PFSK-1 (cell line): ENCODE data around the gene TCIRG1.

Experiments
- FOXP2 ChIP-seq: optimal IDR thresholded peaks from 2 replicates; pipeline ENCODE3; 2011; ENCODE audit warnings: borderline replicate concordance, control low read depth, inconsistent platforms; ENCODE audit not compliant: insufficient read depth; ENCODE audit errors: extremely low read length, extremely low read depth
- POLR2AphosphoS5 ChIP-seq: IDR thresholded peaks from 2 replicates; pipeline ENCODE4 v1.6.1; 2012; ENCODE audit warnings: low read depth, mild to moderate bottlenecking, control low read depth, low read length, moderate library complexity
- REST ChIP-seq, 2 experiments: IDR thresholded peaks; 2 replicates each; pipeline versions ENCODE4 v1.6.1 to v1.8.0; 2011 to 2012; ENCODE audit warnings: low read depth in 2 of 2, low read length in 2 of 2, control low read depth in 1 of 2, inconsistent platforms in 1 of 2, mild to moderate bottlenecking in 1 of 2, moderate library complexity in 1 of 2; ENCODE audit not compliant: insufficient read depth in 1 of 2
- SIN3A ChIP-seq: IDR thresholded peaks from 2 replicates; pipeline ENCODE4 v1.6.1; 2012; ENCODE audit warnings: mild to moderate bottlenecking, low read length, moderate library complexity, borderline replicate concordance; ENCODE audit not compliant: insufficient read depth
- TAF1 ChIP-seq: IDR thresholded peaks from 2 replicates; pipeline ENCODE4 v1.6.1; 2012; ENCODE audit warnings: low read length, control low read depth, borderline replicate concordance; ENCODE audit not compliant: insufficient read depth

The TCIRG1 gene

GRCh38 chr11:68099474-68100405 lies 60.9 kb downstream of the TCIRG1 start:
- TF ChIP-seq POLR2AphosphoS5 (no peak), FOXP2 (no peak), SIN3A (no peak), TAF1 (no peak), REST (IDR thresholded peaks at IDR 0.05; ENCODE audit: insufficient read depth in 1 of 2, low read depth in 2 of 2, low read length in 2 of 2) (no peak)
